Fibroblast of lung (primary cell): ENCODE measurements around the gene CNGA1.

Source experiments
- EZH2 ChIP-seq: IDR thresholded peaks from 2 replicates; pipeline ENCODE4 v1.5.1; 2012; ENCODE audit warnings: low read length, control low read depth, mild to moderate bottlenecking; ENCODE audit errors: missing control alignments
- TF ChIP-seq, protein P1 (sequence below), 2 donors: IDR thresholded peaks in 1 of 2; conservative IDR thresholded peaks in 1 of 2; 1 replicate in 1 of 2; 2 replicates in 1 of 2; pipeline ENCODE4 v1.5.1; 2011 to 2012; ENCODE audit warnings: low read length in 2 of 2, control low read depth in 1 of 2, inconsistent platforms in 1 of 2, low read depth in 1 of 2, mild to moderate bottlenecking in 1 of 2

DNA sequence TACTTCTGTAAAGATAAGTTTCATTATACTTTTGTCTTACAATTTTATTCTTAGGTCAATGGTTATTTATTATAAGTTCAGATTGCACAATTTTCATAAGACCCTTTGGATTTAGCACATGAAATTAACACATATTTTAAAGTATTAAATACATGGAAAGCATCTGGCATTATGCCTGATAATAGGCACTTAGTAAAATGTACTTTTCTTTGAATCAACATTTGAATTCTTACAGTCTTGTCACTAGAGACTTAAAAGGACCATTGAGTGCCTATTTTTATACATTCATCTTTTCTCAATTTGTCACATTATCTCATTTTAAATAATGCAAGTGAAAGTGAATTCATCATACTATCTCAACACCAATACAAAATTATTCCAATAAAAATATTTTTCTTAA lies 23.1 kb upstream of the CNGA1 start:
- TF ChIP-seq, protein P1, sequence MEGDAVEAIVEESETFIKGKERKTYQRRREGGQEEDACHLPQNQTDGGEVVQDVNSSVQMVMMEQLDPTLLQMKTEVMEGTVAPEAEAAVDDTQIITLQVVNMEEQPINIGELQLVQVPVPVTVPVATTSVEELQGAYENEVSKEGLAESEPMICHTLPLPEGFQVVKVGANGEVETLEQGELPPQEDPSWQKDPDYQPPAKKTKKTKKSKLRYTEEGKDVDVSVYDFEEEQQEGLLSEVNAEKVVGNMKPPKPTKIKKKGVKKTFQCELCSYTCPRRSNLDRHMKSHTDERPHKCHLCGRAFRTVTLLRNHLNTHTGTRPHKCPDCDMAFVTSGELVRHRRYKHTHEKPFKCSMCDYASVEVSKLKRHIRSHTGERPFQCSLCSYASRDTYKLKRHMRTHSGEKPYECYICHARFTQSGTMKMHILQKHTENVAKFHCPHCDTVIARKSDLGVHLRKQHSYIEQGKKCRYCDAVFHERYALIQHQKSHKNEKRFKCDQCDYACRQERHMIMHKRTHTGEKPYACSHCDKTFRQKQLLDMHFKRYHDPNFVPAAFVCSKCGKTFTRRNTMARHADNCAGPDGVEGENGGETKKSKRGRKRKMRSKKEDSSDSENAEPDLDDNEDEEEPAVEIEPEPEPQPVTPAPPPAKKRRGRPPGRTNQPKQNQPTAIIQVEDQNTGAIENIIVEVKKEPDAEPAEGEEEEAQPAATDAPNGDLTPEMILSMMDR (conservative IDR thresholded peaks at IDR 0.05 in 1 of 2, IDR thresholded peaks at IDR 0.05 in 1 of 2; ENCODE audit: low read depth in 1 of 2, low read length in 2 of 2), result no peak
- TF ChIP-seq EZH2, result no peak
